H9 (cell line): Measurements from ENCODE around the gene HOXA9. TPM values are rescaled to one million over a fixed set of nuclear protein-coding genes. Genes with fewer than 3 reads are reported as not detected.

Experiments used
- DNase-seq: peaks from one replicate; pipeline ENCODE4 v3.0.0-alpha.2; 2017
- H2AFZ ChIP-seq: one replicate; pipeline ENCODE4 v1.6.1; 2013; ENCODE audit warnings: mild to moderate bottlenecking, low read length, control low read depth, moderate library complexity
- H2AK5ac ChIP-seq: 2 replicates; pipeline ENCODE4 v1.6.1; 2013; ENCODE audit warnings: low read length, control low read depth, mixed read lengths; ENCODE audit not compliant: insufficient read length
- H2BK120ac ChIP-seq: one replicate; pipeline ENCODE4 v1.6.1; 2013; ENCODE audit warnings: low read depth, mild to moderate bottlenecking, low read length, control low read depth, inconsistent platforms; ENCODE audit not compliant: poor library complexity, severe bottlenecking
- H2BK12ac ChIP-seq: 2 replicates; pipeline ENCODE4 v1.6.1; 2013; ENCODE audit warnings: low read length, control low read depth, mixed read lengths, low read depth; ENCODE audit not compliant: insufficient read length
- H2BK15ac ChIP-seq: 2 replicates; pipeline ENCODE4 v1.6.1; 2013; ENCODE audit warnings: low read depth, low read length, control low read depth
- H2BK20ac ChIP-seq: one replicate; pipeline ENCODE4 v1.6.1; 2013; ENCODE audit warnings: low read depth, mild to moderate bottlenecking, low read length, control low read depth, inconsistent platforms; ENCODE audit not compliant: poor library complexity, severe bottlenecking
- H2BK5ac ChIP-seq: 2 replicates; pipeline ENCODE4 v1.6.1; 2013; ENCODE audit warnings: low read length, control low read depth, mixed read lengths; ENCODE audit not compliant: insufficient read length
- H3K14ac ChIP-seq: 2 replicates; pipeline ENCODE4 v1.6.1; 2013; ENCODE audit warnings: low read length, control low read depth; ENCODE audit not compliant: insufficient read depth
- H3K18ac ChIP-seq: 2 replicates; pipeline ENCODE4 v1.6.1; 2013; ENCODE audit warnings: low read depth, mild to moderate bottlenecking, mixed read lengths, low read length, control low read depth; ENCODE audit not compliant: insufficient read length
- H3K23ac ChIP-seq: 2 replicates; pipeline ENCODE4 v1.6.1; 2013; ENCODE audit warnings: low read length, control low read depth, mixed read lengths, low read depth; ENCODE audit not compliant: insufficient read length
- H3K23me2 ChIP-seq: 2 replicates; pipeline ENCODE4 v1.6.1; 2013; ENCODE audit warnings: low read depth, mild to moderate bottlenecking, mixed read lengths, low read length, control low read depth; ENCODE audit not compliant: insufficient read length, poor library complexity, severe bottlenecking
- H3K27ac ChIP-seq: 2 replicates; pipeline ENCODE4 v1.5.1; 2013; ENCODE audit warnings: low read length, control low read depth, mixed read lengths, low read depth; ENCODE audit not compliant: insufficient read length
- H3K27me3 ChIP-seq: 2 replicates; pipeline ENCODE4 v1.6.1; 2013; ENCODE audit warnings: low read length, control low read depth, inconsistent platforms; ENCODE audit not compliant: insufficient read depth
- H3K4ac ChIP-seq: 2 replicates; pipeline ENCODE4 v1.6.1; 2013; ENCODE audit warnings: low read depth, mild to moderate bottlenecking, control low read depth, inconsistent platforms, low read length, moderate library complexity
- H3K4me1 ChIP-seq: 2 replicates; pipeline ENCODE4 v1.6.1; 2013; ENCODE audit warnings: low read length, control low read depth, inconsistent platforms; ENCODE audit not compliant: insufficient read depth
- H3K4me2 ChIP-seq: 2 replicates; pipeline ENCODE4 v1.6.1; 2013; ENCODE audit warnings: low read length, control low read depth, mixed read lengths; ENCODE audit not compliant: insufficient read length, insufficient read depth
- H3K56ac ChIP-seq: 2 replicates; pipeline ENCODE4 v1.6.1; 2013; ENCODE audit warnings: low read depth, mild to moderate bottlenecking, mixed read lengths, low read length, control low read depth; ENCODE audit not compliant: insufficient read length
- H3K79me1 ChIP-seq: 2 replicates; pipeline ENCODE4 v1.6.1; 2013; ENCODE audit warnings: low read depth, mild to moderate bottlenecking, moderate library complexity, low read length, control low read depth, inconsistent platforms; ENCODE audit not compliant: insufficient read depth, poor library complexity, severe bottlenecking
- H3K79me2 ChIP-seq: 2 replicates; pipeline ENCODE4 v1.6.1; 2013; ENCODE audit warnings: low read length, control low read depth, inconsistent platforms; ENCODE audit not compliant: insufficient read depth
- H3K9ac ChIP-seq: 2 replicates; pipeline ENCODE4 v1.6.1; 2013; ENCODE audit warnings: low read length, control low read depth, mixed read lengths; ENCODE audit not compliant: insufficient read length; ENCODE audit errors: extremely low read depth
- H3K9me3 ChIP-seq: one replicate; pipeline ENCODE4 v1.6.1; 2013; ENCODE audit warnings: low read depth, low read length, inconsistent platforms; ENCODE audit not compliant: control insufficient read depth
- H3T11ph ChIP-seq: one replicate; pipeline ENCODE4 v1.6.1; 2013; ENCODE audit warnings: mild to moderate bottlenecking, low read length, control low read depth, inconsistent platforms
- H4K20me1 ChIP-seq: one replicate; pipeline ENCODE4 v1.6.1; 2013; ENCODE audit not compliant: control insufficient read depth, insufficient read length, insufficient read depth
- H4K5ac ChIP-seq: 2 replicates; pipeline ENCODE4 v1.6.1; 2013; ENCODE audit warnings: low read depth, mild to moderate bottlenecking, mixed read lengths, low read length, control low read depth; ENCODE audit not compliant: insufficient read length
- H4K8ac ChIP-seq: replicated peaks from 2 replicates; pipeline ENCODE4 v1.6.1; 2013; ENCODE audit warnings: low read length, control low read depth, mixed read lengths, low read depth; ENCODE audit not compliant: insufficient read length
- H4K91ac ChIP-seq: 2 replicates; pipeline ENCODE4 v1.6.1; 2013; ENCODE audit warnings: low read depth, mild to moderate bottlenecking, moderate library complexity, mixed read lengths, low read length, control low read depth; ENCODE audit not compliant: insufficient read length
- H3K27ac Mint-ChIP-seq, 3 experiments: 2 replicates in 2 of 3; 3 replicates in 1 of 3; pipeline ENCODE4 v1.8.0; 2020 to 2021; ENCODE audit warnings: mixed read lengths in 3 of 3, mild to moderate bottlenecking in 1 of 3, moderate library complexity in 1 of 3
- H3K27me3 Mint-ChIP-seq: 2 replicates; pipeline ENCODE4 v1.8.0; 2021; ENCODE audit warnings: low read depth, mild to moderate bottlenecking, moderate library complexity, mixed read lengths
- H3K36me3 Mint-ChIP-seq, 3 experiments: 2 replicates in 2 of 3; 3 replicates in 1 of 3; pipeline ENCODE4 v1.8.0; 2020 to 2021; ENCODE audit warnings: low read depth in 3 of 3, mixed read lengths in 3 of 3; ENCODE audit not compliant: insufficient read depth in 1 of 3
- H3K4me1 Mint-ChIP-seq, 2 experiments: 2 replicates each; pipeline ENCODE4 v1.8.0; 2020; ENCODE audit warnings: mixed read lengths in 2 of 2
- H3K4me3 Mint-ChIP-seq, 2 experiments: 2 replicates in 1 of 2; 3 replicates in 1 of 2; pipeline ENCODE4 v1.8.0; 2020 to 2021; ENCODE audit warnings: mild to moderate bottlenecking in 2 of 2, mixed read lengths in 2 of 2, moderate library complexity in 1 of 2
- H3K9me3 Mint-ChIP-seq, 2 experiments: 2 replicates in 1 of 2; 3 replicates in 1 of 2; pipeline ENCODE4 v1.8.0; 2020; ENCODE audit warnings: mild to moderate bottlenecking in 2 of 2, mixed read lengths in 2 of 2, moderate library complexity in 1 of 2
- WGBS: extraction: QIAGEN DNeasy Blood & Tissue Kit; methylation state at CpG from one replicate; pipeline ENCODE4 v1.1.7; 2013; ENCODE audit warnings: missing lambda C conversion rate, low lambda C conversion rate, mixed read lengths; ENCODE audit not compliant: insufficient read length; ENCODE audit errors: extremely low coverage; 5-methylcytosine and 5-hydroxymethylcytosine counted together
- total RNA-seq: library from RNA; stranded (reverse); gene quantifications from 2 replicates; pipeline ENCODE4 v1.2.1, GENCODE V29; 2021
- TF ChIP-seq, protein P1 (sequence below): fragments of 200-600 bp; sonication (generic); conservative IDR thresholded peaks from 3 replicates; pipeline ENCODE4 v1.8.0; 2021; ENCODE audit warnings: antibody characterized with exemption, mild to moderate bottlenecking

Gene HOXA9
- total RNA-seq, 1 experiment from 2014 or later = not detected

DNA sequence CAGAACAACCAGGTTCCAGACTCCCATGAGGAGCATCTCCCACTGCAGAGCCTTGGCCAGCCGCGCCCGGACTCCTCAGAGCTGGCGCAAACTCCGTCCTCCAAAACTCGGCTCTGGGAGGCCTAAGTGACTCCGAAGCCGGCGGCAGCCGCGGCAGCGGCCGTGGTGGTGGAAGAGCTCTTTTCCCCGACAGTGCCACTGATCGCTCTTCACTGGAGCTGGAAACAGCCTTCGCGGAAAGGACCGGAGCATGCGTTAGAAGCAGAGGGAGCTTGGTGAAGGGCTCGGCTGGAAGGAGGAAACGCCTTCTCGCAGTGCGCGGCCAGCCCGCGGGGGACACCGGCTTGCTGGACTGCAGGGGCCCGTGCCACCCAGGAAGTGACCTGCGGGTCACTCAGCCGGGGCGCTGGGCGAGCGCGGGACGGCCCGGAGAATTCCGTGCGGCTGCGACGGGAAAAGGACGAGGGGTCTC is 39.5 kb upstream of the HOXA9 start:
- H3K56ac ChIP-seq = no peak overlapping the region
- H2BK12ac ChIP-seq = no peak overlapping the region
- Mint-ChIP-seq H3K27me3 (peaks cover 98% of the 10 kb centered on the region), H3K4me3 (peak overlapping the region in 1 of 2 experiments; percentile 61; a peak in 2 of 5 replicates), H3K9me3 (peaks cover 7 to 8% of the 10 kb centered on the region in 2 experiments; a peak in 4 of 5 replicates), H3K4me1 (peaks cover 8 to 18% of the 10 kb centered on the region in 2 experiments; a peak in 3 of 4 replicates), H3K27ac (no peak overlapping the region), H3K36me3 (peaks cover 0 to 2% (median 0%) of the 10 kb centered on the region in 3 experiments; a peak in 1 of 7 replicates)
- H2BK15ac ChIP-seq = no peak overlapping the region
- TF ChIP-seq, protein P1, sequence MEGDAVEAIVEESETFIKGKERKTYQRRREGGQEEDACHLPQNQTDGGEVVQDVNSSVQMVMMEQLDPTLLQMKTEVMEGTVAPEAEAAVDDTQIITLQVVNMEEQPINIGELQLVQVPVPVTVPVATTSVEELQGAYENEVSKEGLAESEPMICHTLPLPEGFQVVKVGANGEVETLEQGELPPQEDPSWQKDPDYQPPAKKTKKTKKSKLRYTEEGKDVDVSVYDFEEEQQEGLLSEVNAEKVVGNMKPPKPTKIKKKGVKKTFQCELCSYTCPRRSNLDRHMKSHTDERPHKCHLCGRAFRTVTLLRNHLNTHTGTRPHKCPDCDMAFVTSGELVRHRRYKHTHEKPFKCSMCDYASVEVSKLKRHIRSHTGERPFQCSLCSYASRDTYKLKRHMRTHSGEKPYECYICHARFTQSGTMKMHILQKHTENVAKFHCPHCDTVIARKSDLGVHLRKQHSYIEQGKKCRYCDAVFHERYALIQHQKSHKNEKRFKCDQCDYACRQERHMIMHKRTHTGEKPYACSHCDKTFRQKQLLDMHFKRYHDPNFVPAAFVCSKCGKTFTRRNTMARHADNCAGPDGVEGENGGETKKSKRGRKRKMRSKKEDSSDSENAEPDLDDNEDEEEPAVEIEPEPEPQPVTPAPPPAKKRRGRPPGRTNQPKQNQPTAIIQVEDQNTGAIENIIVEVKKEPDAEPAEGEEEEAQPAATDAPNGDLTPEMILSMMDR = no peak
- no peak overlapping the region for H3T11ph ChIP-seq
- H3K4me2 ChIP-seq = no peak overlapping the region
- WGBS = no CpG with 5 or more reads among the region's 41 CpGs
- H2BK5ac ChIP-seq = no peak overlapping the region
- H3K18ac ChIP-seq = no peak overlapping the region
- H2BK20ac ChIP-seq = no peak overlapping the region
- no peaks in the 10 kb centered on the region for H4K20me1 ChIP-seq
- no peak overlapping the region for H3K9ac ChIP-seq
- no peaks in the 10 kb centered on the region for H3K4me1 ChIP-seq
- H3K14ac ChIP-seq = no peak overlapping the region
- H3K27me3 ChIP-seq = peaks cover 98% of the 10 kb centered on the region
- no peaks in the 10 kb centered on the region for H3K79me2 ChIP-seq
- H3K23ac ChIP-seq = no peak overlapping the region
- H3K4ac ChIP-seq = no peak overlapping the region
- H4K8ac ChIP-seq = no peak overlapping the region
- H3K27ac ChIP-seq = no peak overlapping the region
- H2AK5ac ChIP-seq = no peak overlapping the region
- H4K91ac ChIP-seq = no peak overlapping the region
- H3K79me1 ChIP-seq = no peaks in the 10 kb centered on the region
- H4K5ac ChIP-seq = no peak overlapping the region
- peak; percentile 46 for DNase-seq
- no peaks in the 10 kb centered on the region for H3K23me2 ChIP-seq
- no peaks in the 10 kb centered on the region for H3K9me3 ChIP-seq
- no peak overlapping the region for H2AFZ ChIP-seq
- H2BK120ac ChIP-seq = no peak overlapping the region
